Measurements from ENCODE around the gene EPG5.

EPG5 gene

GRCh38 chr18:45865466-45865865, 101.7 kb downstream of the EPG5 start:
- TF ChIP-seq CREB5 (CRISPR knock-in tag; IDR thresholded peaks at IDR 0.05; ENCODE audit: low read depth) (no peak), ZNF70 (CRISPR knock-in tag; IDR thresholded peaks at IDR 0.05) (no peak), TCF4 (CRISPR knock-in tag; IDR thresholded peaks at IDR 0.05; ENCODE audit: borderline replicate concordance) (no peak)

GRCh38 chr18:45864081-45864480, 103.0 kb downstream of the EPG5 start:
- TF ChIP-seq ZFP30 (CRISPR knock-in tag; IDR thresholded peaks at IDR 0.05): peak; percentile 90
- TF ChIP-seq, protein P1, sequence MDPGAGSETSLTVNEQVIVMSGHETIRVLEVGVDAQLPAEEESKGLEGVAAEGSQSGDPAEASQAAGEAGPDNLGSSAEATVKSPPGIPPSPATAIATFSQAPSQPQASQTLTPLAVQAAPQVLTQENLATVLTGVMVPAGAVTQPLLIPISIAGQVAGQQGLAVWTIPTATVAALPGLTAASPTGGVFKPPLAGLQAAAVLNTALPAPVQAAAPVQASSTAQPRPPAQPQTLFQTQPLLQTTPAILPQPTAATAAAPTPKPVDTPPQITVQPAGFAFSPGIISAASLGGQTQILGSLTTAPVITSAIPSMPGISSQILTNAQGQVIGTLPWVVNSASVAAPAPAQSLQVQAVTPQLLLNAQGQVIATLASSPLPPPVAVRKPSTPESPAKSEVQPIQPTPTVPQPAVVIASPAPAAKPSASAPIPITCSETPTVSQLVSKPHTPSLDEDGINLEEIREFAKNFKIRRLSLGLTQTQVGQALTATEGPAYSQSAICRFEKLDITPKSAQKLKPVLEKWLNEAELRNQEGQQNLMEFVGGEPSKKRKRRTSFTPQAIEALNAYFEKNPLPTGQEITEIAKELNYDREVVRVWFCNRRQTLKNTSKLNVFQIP (CRISPR knock-in tag; IDR thresholded peaks at IDR 0.05; ENCODE audit: borderline replicate concordance, low read depth): no peak
- ATAC-seq: no peak

More at GRCh38 chr18:45865466-45865865, 101.7 kb downstream of the EPG5 start:
- ATAC-seq: no peak

GRCh38 chr18:45863469-45863868, 103.7 kb downstream of the EPG5 start:
- TF ChIP-seq GLIS3 (CRISPR knock-in tag; IDR thresholded peaks at IDR 0.05) (no peak), RARB (CRISPR knock-in tag; IDR thresholded peaks at IDR 0.05) (no peak)
- ATAC-seq: no peak

GRCh38 chr18:45861926-45862325, 105.2 kb downstream of the EPG5 start:
- ATAC-seq: no peak
- TF ChIP-seq, protein P2, sequence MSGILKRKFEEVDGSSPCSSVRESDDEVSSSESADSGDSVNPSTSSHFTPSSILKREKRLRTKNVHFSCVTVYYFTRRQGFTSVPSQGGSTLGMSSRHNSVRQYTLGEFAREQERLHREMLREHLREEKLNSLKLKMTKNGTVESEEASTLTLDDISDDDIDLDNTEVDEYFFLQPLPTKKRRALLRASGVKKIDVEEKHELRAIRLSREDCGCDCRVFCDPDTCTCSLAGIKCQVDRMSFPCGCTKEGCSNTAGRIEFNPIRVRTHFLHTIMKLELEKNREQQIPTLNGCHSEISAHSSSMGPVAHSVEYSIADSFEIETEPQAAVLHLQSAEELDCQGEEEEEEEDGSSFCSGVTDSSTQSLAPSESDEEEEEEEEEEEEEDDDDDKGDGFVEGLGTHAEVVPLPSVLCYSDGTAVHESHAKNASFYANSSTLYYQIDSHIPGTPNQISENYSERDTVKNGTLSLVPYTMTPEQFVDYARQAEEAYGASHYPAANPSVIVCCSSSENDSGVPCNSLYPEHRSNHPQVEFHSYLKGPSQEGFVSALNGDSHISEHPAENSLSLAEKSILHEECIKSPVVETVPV (CRISPR knock-in tag; IDR thresholded peaks at IDR 0.05): no peak
- TF ChIP-seq, protein P1 (CRISPR knock-in tag; IDR thresholded peaks at IDR 0.05; ENCODE audit: borderline replicate concordance, low read depth): no peak
- TF ChIP-seq CSDC2 (CRISPR knock-in tag; IDR thresholded peaks at IDR 0.05) (no peak), ZFP3 (CRISPR knock-in tag; IDR thresholded peaks at IDR 0.05) (no peak)

- no peak for ATAC-seq
- TF ChIP-seq CREB5 (CRISPR knock-in tag; IDR thresholded peaks at IDR 0.05; ENCODE audit: low read depth): no peak
- TF ChIP-seq, protein P1 (CRISPR knock-in tag; IDR thresholded peaks at IDR 0.05; ENCODE audit: borderline replicate concordance, low read depth): no peak
Measured at GRCh38 chr18:45860971-45861370, 106.2 kb downstream of the EPG5 start.

DNA sequence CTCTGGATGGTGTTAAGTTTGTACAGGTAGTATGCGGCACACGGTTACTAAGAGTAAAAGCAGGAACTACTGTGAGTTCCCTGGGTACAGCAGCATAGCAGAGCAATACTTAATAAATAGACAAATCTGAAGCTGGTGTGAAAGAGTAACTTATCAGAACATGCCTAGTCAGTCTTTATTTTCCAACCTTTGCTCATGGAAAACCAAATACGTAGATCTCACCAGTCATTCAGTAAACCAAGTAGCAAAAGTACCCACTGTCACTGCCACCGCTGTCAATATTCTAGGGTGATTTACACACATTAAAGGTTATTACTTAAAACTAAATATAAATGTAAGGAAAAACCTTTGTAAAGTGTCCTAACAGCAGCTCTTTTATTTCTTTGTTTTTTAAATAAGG, 106.6 kb downstream of the EPG5 start:
- no peak for ATAC-seq
- TF ChIP-seq PPARA (CRISPR knock-in tag; IDR thresholded peaks at IDR 0.05; ENCODE audit: borderline replicate concordance): no peak
- TF ChIP-seq TOX (CRISPR knock-in tag; IDR thresholded peaks at IDR 0.05; ENCODE audit: borderline replicate concordance): no peak
- TF ChIP-seq RARB (CRISPR knock-in tag; IDR thresholded peaks at IDR 0.05): no peak
- no peak for TF ChIP-seq ZNF565 (CRISPR knock-in tag; conservative IDR thresholded peaks at IDR 0.05; ENCODE audit: low read depth)
- TF ChIP-seq, protein P2 (CRISPR knock-in tag; IDR thresholded peaks at IDR 0.05): no peak
- TF ChIP-seq GLIS3 (CRISPR knock-in tag; IDR thresholded peaks at IDR 0.05): no peak
- no peak for TF ChIP-seq PATZ1 (CRISPR knock-in tag; IDR thresholded peaks at IDR 0.05; ENCODE audit: borderline replicate concordance)
- no peak for TF ChIP-seq ZFP3 (CRISPR knock-in tag; IDR thresholded peaks at IDR 0.05)
- TF ChIP-seq, protein P1 (CRISPR knock-in tag; IDR thresholded peaks at IDR 0.05; ENCODE audit: borderline replicate concordance, low read depth): no peak
- TF ChIP-seq ARNTL (CRISPR knock-in tag; IDR thresholded peaks at IDR 0.05; ENCODE audit: borderline replicate concordance, low read depth): no peak
- no peak for TF ChIP-seq ZFP30 (CRISPR knock-in tag; IDR thresholded peaks at IDR 0.05)
- TF ChIP-seq ISL1 (CRISPR knock-in tag; IDR thresholded peaks at IDR 0.05): no peak
- no peak for TF ChIP-seq BACH2 (CRISPR knock-in tag; IDR thresholded peaks at IDR 0.05; ENCODE audit: borderline replicate concordance)

All from SK-N-SH treated with all-trans-retinoic acid at 6 μM for 48 hours (cell line).